ENCODE data around the gene ITCH.
"Not testable (repeated sequence)": the region's sequence is repeated elsewhere in the genome, so short reads cannot be mapped to it uniquely, and the experiment has no call there.

ITCH gene

GRCh38 chr20:34461779-34462087, 98.7 kb downstream of the ITCH start:
- Histone ChIP-seq H3K27ac (ENCODE audit: low read depth, low read length) (no peak overlapping the region), H3K4me3 (ENCODE audit: low read depth, low read length) (no peak overlapping the region), H3K27me3 (ENCODE audit: control insufficient read depth, insufficient read depth, low read length) (no peaks in the 10 kb centered on the region), H3K4me1 (ENCODE audit: control insufficient read depth, insufficient read depth, low read length) (no peaks in the 10 kb centered on the region), H3K9me3 (ENCODE audit: control insufficient read depth, insufficient read depth, low read length) (no peaks in the 10 kb centered on the region), H3K9ac (ENCODE audit: low read depth, low read length) (no peak overlapping the region), H3K36me3 (ENCODE audit: control insufficient read depth, insufficient read depth, low read length) (peaks cover 78% of the 10 kb centered on the region)

- Histone ChIP-seq H3K4me1 (ENCODE audit: control insufficient read depth, insufficient read depth, low read length) (no peaks in the 10 kb centered on the region), H3K4me3 (ENCODE audit: low read depth, low read length) (no peak overlapping the region), H3K9me3 (ENCODE audit: control insufficient read depth, insufficient read depth, low read length) (no peaks in the 10 kb centered on the region), H3K27ac (ENCODE audit: low read depth, low read length) (no peak overlapping the region), H3K27me3 (ENCODE audit: control insufficient read depth, insufficient read depth, low read length) (no peaks in the 10 kb centered on the region), H3K9ac (ENCODE audit: low read depth, low read length) (no peak overlapping the region), H3K36me3 (ENCODE audit: control insufficient read depth, insufficient read depth, low read length) (peaks cover 54% of the 10 kb centered on the region)
These were observed 105.9 kb downstream of the ITCH start for GRCh38 chr20:34468951-34469350.

GRCh38 chr20:34472246-34472925, 109.3 kb downstream of the ITCH start:
- Histone ChIP-seq H3K36me3 (ENCODE audit: control insufficient read depth, insufficient read depth, low read length) (peaks cover 50% of the 10 kb centered on the region), H3K9ac (ENCODE audit: low read depth, low read length) (no peak overlapping the region), H3K27me3 (ENCODE audit: control insufficient read depth, insufficient read depth, low read length) (no peaks in the 10 kb centered on the region), H3K4me3 (ENCODE audit: low read depth, low read length) (no peak overlapping the region), H3K4me1 (ENCODE audit: control insufficient read depth, insufficient read depth, low read length) (no peaks in the 10 kb centered on the region), H3K9me3 (ENCODE audit: control insufficient read depth, insufficient read depth, low read length) (peaks cover 3% of the 10 kb centered on the region; the same call in 1 of the 2 replicates), H3K27ac (ENCODE audit: low read depth, low read length) (no peak overlapping the region)

- Histone ChIP-seq H3K27ac (ENCODE audit: low read depth, low read length) (no peak overlapping the region), H3K4me1 (ENCODE audit: control insufficient read depth, insufficient read depth, low read length) (no peaks in the 10 kb centered on the region), H3K9ac (ENCODE audit: low read depth, low read length) (no peak overlapping the region), H3K27me3 (ENCODE audit: control insufficient read depth, insufficient read depth, low read length) (no peaks in the 10 kb centered on the region), H3K9me3 (ENCODE audit: control insufficient read depth, insufficient read depth, low read length) (peaks cover 3% of the 10 kb centered on the region; the same call in 1 of the 2 replicates), H3K4me3 (ENCODE audit: low read depth, low read length) (no peak overlapping the region), H3K36me3 (ENCODE audit: control insufficient read depth, insufficient read depth, low read length) (peaks cover 60% of the 10 kb centered on the region)
These were observed 110.3 kb downstream of the ITCH start for GRCh38 chr20:34473262-34473883.

- no peak overlapping the region for H3K4me3 ChIP-seq (ENCODE audit: low read depth, low read length)
- no peaks in the 10 kb centered on the region for H3K4me1 ChIP-seq (ENCODE audit: control insufficient read depth, insufficient read depth, low read length)
- H3K9me3 ChIP-seq (ENCODE audit: control insufficient read depth, insufficient read depth, low read length): peaks cover 3% of the 10 kb centered on the region; the same call in 1 of the 2 replicates
- peaks cover 66% of the 10 kb centered on the region for H3K36me3 ChIP-seq (ENCODE audit: control insufficient read depth, insufficient read depth, low read length)
- no peak overlapping the region for H3K9ac ChIP-seq (ENCODE audit: low read depth, low read length)
- H3K27me3 ChIP-seq (ENCODE audit: control insufficient read depth, insufficient read depth, low read length): no peaks in the 10 kb centered on the region
- H3K27ac ChIP-seq (ENCODE audit: low read depth, low read length): no peak overlapping the region
These were observed 113.1 kb downstream of the ITCH start for GRCh38 chr20:34475979-34476736.

- Histone ChIP-seq H3K36me3 (ENCODE audit: control insufficient read depth, insufficient read depth, low read length) (peaks cover 80% of the 10 kb centered on the region), H3K4me3 (ENCODE audit: low read depth, low read length) (no peak overlapping the region), H3K9me3 (ENCODE audit: control insufficient read depth, insufficient read depth, low read length) (peaks cover 3% of the 10 kb centered on the region; the same call in 1 of the 2 replicates)
These were observed 116.6 kb downstream of the ITCH start for GRCh38 chr20:34479627-34480026.

GRCh38 chr20:34482154-34482553, 119.1 kb downstream of the ITCH start:
- H3K27ac ChIP-seq (ENCODE audit: low read depth, low read length); H3K4me1 ChIP-seq (ENCODE audit: control insufficient read depth, insufficient read depth, low read length); H3K9ac ChIP-seq (ENCODE audit: low read depth, low read length); H3K27me3 ChIP-seq (ENCODE audit: control insufficient read depth, insufficient read depth, low read length); H3K4me3 ChIP-seq (ENCODE audit: low read depth, low read length); H3K9me3 ChIP-seq (ENCODE audit: control insufficient read depth, insufficient read depth, low read length): not testable (repeated sequence)
- H3K36me3 ChIP-seq (ENCODE audit: control insufficient read depth, insufficient read depth, low read length): peaks cover 70% of the 10 kb centered on the region

More at GRCh38 chr20:34479627-34480026, 116.6 kb downstream of the ITCH start:
- H3K27me3 ChIP-seq (ENCODE audit: control insufficient read depth, insufficient read depth, low read length): no peaks in the 10 kb centered on the region
- no peak overlapping the region for H3K9ac ChIP-seq (ENCODE audit: low read depth, low read length)
- no peak overlapping the region for H3K27ac ChIP-seq (ENCODE audit: low read depth, low read length)
- H3K4me1 ChIP-seq (ENCODE audit: control insufficient read depth, insufficient read depth, low read length): no peaks in the 10 kb centered on the region

- not testable (repeated sequence) for H3K9ac ChIP-seq (ENCODE audit: low read depth, low read length); H3K4me1 ChIP-seq (ENCODE audit: control insufficient read depth, insufficient read depth, low read length); H3K27me3 ChIP-seq (ENCODE audit: control insufficient read depth, insufficient read depth, low read length); H3K27ac ChIP-seq (ENCODE audit: low read depth, low read length); H3K9me3 ChIP-seq (ENCODE audit: control insufficient read depth, insufficient read depth, low read length); H3K4me3 ChIP-seq (ENCODE audit: low read depth, low read length)
- peaks cover 63% of the 10 kb centered on the region for H3K36me3 ChIP-seq (ENCODE audit: control insufficient read depth, insufficient read depth, low read length)
These were observed 120.6 kb downstream of the ITCH start for GRCh38 chr20:34483585-34484220.

GRCh38 chr20:34485068-34485634, 122.1 kb downstream of the ITCH start:
- Histone ChIP-seq H3K9me3 (ENCODE audit: control insufficient read depth, insufficient read depth, low read length) (no peaks in the 10 kb centered on the region; the same call in 1 of the 2 replicates), H3K9ac (ENCODE audit: low read depth, low read length) (no peak overlapping the region), H3K4me1 (ENCODE audit: control insufficient read depth, insufficient read depth, low read length) (no peaks in the 10 kb centered on the region), H3K36me3 (ENCODE audit: control insufficient read depth, insufficient read depth, low read length) (peaks cover 63% of the 10 kb centered on the region), H3K27me3 (ENCODE audit: control insufficient read depth, insufficient read depth, low read length) (no peaks in the 10 kb centered on the region), H3K4me3 (ENCODE audit: low read depth, low read length) (no peak overlapping the region), H3K27ac (ENCODE audit: low read depth, low read length) (no peak overlapping the region)

- no peak overlapping the region for H3K27ac ChIP-seq (ENCODE audit: low read depth, low read length)
- no peaks in the 10 kb centered on the region for H3K4me1 ChIP-seq (ENCODE audit: control insufficient read depth, insufficient read depth, low read length)
- peaks cover 83% of the 10 kb centered on the region for H3K36me3 ChIP-seq (ENCODE audit: control insufficient read depth, insufficient read depth, low read length)
These were observed 128.3 kb downstream of the ITCH start for GRCh38 chr20:34491226-34491931.

More at GRCh38 chr20:34491226-34491931, 128.3 kb downstream of the ITCH start:
- Histone ChIP-seq H3K4me3 (ENCODE audit: low read depth, low read length) (no peak overlapping the region), H3K27me3 (ENCODE audit: control insufficient read depth, insufficient read depth, low read length) (no peaks in the 10 kb centered on the region), H3K9ac (ENCODE audit: low read depth, low read length) (no peak overlapping the region), H3K9me3 (ENCODE audit: control insufficient read depth, insufficient read depth, low read length) (no peaks in the 10 kb centered on the region)

Data from HUES48 (cell line).